DMS 273 treated with DMSO at 0.1 percent for 48 hours (cell line): Measurements from ENCODE around the gene NPBWR2.
A peak's percentile ranks its signal among the peaks of the same experiment; 100 is the strongest.

Source experiments
- DNase-seq: peaks from one replicate; lab custom pipeline; 2025; lab: John Stamatoyannopoulos, UW

Gene NPBWR2, protein sequence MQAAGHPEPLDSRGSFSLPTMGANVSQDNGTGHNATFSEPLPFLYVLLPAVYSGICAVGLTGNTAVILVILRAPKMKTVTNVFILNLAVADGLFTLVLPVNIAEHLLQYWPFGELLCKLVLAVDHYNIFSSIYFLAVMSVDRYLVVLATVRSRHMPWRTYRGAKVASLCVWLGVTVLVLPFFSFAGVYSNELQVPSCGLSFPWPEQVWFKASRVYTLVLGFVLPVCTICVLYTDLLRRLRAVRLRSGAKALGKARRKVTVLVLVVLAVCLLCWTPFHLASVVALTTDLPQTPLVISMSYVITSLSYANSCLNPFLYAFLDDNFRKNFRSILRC

DNA sequence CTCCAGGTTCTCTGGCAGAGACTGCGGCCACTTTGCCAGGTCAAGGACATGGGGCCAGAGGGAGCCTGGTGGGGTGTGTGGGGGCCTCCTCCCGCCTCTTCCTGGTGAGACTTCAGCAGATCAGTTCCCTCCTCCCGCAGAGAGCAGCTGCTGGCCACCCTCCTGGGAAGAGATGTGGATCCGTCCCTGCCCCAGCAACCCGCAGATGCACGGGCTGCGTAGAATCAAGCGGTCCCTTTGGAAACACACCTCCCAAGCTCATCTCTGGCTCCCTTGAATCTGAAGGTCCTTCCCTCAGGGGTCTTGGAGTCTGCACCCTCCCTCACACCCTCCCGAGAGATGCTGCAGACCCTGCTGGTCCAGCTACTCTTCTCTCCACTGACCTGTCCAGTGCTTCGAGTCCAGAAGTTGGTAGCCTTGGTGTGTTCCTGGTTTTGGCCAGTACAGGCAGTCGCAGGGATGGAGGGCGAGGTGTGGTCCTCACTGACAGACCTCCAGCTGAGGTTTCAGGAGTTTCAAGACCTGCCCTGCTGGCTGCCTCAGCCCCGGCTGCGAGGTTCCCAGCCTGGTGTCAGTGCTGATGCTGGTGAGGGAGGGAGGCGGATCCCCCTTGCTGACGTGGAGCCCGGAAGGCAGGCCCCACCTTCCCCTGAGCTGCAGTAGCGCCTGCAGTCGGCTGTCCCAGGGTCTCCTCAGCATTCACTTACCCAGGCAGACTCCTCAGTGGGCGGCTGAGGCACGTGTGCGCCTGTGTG is at the start of gene NPBWR2:
Gene NPBWR2, minus strand, starts transcription at position 585 of the 755 bp plus-strand sequence. CDS start 734 bp downstream, outside the sequence.
- DNase-seq = no peak

DNA sequence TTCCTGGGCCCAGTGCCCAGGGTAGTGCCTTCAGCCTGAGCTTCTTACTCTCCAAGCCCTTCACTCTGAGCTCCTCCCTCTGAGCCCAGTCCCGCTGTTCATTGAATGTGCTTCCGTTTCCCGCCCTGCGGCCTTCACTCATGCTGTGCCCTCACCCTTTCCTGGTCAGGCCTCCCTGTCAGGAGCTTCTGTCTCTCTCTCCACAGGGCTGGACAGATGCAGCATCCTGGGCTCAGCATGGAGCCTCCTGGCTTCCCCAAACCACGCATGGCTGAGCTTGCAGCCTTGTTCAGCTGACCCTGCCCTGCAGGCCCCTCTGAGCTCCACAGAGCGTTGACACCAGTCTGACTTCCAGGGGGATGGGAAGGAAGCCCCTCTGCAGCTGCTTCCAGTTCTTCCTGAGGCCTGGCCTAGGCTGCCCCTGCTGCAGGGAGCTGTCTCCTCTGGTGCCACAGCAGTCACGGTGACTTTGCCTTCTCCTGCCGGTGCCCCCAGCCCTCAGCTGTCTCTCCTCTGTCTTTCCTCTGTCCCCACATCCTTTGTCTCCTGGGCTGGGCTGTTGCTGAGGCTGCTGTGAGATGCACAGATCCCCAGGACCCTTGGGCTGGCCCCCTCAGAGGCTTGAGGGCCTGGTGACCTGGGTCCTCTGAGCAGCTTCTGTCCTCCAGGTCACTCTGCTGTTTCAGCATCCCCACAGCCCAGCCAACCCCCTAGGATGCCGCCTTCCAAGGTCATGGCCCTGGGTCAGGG is 48.9 kb upstream of the NPBWR2 start:
- DNase-seq = no peak

DNA sequence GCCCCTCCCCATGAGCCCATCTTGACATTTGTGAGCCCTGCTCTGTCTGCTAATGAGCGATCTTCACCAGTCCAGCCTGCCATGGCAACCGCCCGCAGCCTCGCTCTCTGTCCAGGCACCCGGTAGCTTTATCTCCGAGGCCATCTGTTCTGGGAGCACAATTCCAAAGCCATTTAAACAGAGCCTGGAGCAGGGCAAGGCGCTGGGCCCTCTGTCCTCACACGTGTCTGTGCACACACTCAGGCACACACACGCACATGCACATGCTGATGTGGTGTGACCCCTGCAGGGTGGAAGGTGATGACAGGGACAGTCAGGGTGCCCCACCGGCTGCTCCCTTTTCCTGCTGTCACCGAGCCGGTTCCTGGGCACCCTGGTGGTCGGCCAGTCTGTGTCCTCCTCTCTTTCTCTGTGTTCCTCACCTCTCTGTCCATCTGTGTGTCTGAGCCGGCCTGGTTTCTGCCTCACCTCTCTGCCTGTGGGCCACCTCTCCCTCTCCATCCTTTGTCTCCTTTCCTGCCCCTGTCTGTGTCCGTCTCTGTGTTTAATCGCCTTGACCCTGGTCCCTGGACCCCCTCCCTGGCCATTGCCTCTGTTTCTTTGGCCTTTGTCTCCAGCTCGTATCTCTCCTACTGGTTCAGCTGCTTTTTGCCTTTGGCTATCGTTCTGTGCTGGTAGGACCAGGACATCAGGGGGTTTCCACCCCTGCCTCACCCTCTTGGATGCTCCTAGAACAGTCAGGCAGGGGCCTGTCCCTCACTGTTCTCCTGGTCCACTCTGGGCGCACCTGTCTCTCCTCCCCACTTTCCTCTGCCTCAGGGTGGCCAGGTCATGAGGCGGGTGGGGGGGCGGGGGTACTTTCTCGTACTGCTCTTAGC is 48.1 kb upstream of the NPBWR2 start:
- no peak for DNase-seq

DNA sequence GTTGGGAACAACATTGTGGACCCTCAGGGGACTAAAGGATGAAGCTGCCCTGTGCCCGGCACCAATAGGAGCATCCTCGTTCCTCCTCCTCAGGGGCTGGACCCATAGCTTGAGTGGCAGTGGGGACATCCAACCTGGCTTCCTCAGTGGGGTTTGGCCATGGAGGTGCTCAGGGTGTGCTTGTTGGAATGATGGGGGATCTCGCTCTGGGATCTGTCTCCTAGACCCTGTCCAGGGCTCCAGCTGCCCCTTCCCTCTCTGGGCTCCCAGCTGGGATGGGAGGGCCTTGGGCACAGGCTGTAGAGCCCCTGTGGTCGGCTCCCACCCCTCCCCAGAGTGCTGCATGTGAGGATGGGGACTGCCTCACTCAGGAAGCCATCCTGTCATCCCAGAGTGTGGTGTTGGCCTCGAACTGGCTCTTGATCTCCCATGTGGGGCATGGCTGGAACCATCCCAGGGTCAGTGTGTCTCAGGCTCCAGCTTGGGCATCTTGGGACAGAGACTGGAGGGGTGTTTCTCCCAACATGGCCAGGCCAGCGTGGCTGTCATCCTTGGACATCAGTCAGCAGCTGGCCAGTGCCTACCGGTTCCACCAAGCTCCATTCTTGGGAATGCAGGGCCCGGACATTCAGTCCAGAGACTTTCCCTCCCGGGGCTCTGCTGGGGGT is 47.4 kb upstream of the NPBWR2 start:
- no peak for DNase-seq

DNA sequence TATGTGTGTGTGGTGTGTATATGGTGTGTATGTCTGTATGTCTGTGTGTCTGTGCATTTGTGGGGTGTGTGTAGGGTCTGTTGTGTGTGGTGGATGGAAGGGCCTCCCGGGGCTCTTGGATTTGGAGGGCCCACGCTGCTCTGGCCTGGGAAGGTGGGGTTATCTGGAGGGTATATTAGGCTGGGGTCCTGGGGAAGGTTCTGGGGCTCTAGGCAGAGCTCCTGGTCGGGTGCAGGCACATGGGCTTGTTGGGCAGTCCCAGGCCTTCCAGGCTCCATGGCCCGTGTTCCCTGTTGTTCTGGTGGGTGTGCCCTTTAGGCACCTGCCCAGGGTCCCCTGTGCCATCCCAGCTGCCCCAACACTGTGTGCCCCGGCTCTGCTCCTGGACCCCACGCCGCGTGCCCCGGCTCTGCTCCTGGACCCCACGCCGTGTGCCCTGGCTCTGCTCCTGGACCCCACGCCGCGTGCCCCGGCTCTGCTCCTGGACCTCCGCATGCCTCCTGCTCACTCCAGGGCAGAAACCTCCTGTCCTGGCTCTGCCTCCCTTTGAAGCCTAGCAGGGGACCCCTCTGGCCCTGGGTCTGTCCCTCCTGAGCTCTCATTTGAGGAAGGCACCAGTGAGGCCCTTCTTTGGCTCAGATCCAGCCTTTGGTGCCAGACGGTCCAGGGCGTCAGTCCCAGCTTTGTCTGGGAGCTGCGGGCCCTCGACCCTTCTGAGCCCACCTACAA is 46.7 kb upstream of the NPBWR2 start:
- DNase-seq = no peak

DNA sequence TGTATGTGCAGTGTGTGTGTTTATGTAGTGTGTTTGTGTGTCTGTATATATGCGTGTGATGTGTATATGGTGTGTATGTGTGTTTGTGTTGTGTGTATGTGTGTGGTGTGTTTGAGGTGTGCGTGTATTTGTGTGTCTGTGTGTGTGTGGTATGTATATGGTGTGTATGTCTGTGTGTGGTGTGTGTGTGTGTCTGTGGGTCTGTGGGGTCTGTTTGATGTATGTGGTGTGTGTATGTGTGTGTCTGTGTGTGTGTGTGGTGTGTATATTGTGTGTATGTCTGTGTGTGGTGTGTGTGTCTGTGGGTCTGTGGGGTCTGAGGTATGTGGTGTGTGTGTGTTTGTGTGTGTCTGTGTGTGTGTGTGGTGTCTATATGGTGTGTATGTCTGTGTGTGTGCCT is 46.0 kb upstream of the NPBWR2 start:
- DNase-seq = no peak

DNA sequence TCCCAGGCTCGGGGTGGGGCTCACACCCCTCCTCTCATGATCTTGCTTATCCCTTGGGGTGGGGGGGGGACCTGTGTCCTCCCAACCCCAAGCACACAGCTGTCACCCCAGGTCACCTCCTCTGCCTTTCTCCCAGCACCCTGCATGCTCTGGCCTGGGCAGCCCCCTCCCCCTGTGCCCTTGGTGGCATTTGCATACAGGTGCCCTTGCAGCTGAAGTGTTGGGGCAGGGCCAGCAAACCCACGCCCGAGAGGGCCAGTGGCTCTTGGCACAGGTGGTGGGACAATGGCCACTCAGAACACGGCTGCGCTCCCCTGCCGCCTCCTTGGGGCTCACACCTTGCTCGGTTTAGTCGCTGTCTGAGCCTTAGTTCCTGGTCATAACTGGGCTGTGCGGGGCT is 45.5 kb upstream of the NPBWR2 start:
- no peak for DNase-seq

DNA sequence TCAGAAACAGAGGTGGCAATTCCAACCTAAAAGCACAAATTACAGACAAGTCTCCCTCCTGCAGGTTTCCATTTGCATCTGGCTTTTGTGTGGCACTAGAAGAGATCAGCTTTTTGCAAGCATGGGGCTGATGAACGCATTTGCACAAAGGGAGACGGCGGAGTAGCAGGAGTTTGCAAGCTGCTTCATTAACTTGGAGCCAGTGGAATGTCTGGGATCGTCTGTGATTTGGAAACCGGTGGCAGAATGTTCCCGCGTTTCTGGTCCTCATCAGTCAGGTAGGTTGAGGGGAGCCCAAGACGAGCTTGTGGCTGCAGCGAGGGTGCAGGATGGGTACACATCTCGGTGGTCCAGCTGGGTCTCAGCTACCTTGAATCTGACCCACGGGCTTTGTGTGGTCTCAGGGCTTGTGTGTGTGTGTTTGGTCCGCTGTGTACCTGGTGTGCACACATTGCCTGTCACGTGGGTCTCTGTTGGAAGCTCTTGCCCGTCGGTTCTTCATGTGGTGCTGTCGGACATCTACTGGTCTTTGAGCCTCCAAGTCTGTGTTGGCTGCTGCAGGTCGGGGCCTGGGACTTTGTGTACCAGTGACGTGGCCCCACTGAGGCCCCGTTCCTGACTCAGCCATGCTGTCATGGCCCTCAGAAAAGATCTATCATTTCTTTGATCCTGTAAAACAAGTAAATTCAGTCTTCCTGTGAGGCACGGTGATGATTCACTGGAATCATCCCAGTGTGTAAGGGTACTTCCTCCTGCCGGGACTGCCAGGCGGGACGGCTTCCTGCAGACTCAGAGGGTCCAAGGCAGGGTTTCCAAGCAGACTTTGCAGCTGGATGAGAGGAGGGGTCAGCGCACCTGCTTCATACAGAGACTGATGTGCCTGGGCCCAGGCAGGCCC is 44.5 kb upstream of the NPBWR2 start:
- DNase-seq = no peak

DNA sequence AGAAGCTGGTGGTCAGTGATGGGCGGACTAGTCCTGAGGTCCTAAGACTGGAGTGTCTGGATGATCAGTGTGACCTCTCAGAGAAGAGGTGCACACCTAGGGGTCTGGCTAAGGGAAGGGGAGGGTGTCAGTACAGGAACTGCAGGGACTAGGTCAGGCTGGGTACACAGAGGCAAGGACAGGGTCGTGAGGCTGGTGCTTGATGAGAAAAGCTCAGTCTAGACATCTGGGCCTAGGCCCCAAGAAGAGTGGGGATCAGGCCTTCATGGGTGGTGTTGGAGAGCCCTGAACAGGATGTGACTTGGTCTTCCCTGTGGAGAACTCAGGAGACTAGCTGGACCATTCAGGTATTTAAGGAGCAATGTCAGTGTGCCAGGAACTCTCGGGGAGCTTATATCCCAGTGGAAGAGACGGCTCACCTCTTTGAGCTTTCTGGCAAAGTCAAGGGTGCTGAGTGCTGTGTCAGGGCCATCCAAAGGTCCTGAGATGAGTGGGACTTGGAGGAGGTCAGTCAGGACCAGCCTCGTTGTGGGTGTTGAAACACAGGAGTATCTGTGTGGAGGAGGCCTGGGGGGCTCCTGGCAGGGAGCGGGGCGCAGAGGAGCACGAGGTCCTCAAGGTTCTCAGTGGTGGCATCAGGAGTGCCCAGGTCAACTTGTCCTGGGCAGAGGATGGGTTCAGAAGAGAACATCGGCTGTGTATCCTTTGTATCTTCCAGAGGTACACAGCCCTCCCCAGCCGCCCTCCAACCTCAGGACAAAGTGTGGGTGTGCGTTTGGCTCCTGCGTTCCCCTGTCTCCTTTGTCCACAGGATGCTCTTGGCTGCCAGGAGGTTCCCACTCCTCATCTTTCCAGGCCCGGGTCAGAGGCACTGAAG is 43.6 kb upstream of the NPBWR2 start:
- DNase-seq = no peak

DNA sequence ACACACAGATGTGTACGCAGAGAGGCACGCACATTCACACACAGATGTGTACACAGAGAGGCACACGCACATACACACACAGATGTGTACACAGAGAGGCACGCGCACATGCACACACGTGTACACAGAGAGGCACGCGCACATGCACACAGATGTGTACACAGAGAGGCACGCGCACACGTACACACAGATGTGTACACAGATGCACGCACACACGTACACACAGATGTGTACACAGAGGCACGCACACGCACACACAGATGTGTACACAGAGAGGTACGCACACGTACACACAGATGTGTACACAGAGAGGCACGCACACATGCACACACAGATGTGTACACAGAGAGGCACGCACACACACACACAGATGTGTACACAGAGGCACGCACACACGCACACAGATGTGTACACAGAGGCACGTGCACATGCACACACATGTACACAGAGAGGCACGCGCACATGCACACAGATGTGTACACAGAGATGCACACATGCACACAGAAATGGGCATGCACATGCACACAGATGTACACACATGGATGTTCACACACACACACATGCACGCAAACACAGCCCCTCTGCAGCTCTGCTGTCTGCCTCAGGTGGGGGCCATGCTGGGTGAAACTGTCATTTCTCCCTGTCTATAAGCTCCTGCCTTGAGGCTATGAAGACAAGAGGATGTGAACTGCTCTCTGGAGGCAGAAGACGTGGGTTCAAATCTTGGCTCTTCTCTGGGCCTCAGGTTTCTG is 42.6 kb upstream of the NPBWR2 start:
- DNase-seq = no peak

DNA sequence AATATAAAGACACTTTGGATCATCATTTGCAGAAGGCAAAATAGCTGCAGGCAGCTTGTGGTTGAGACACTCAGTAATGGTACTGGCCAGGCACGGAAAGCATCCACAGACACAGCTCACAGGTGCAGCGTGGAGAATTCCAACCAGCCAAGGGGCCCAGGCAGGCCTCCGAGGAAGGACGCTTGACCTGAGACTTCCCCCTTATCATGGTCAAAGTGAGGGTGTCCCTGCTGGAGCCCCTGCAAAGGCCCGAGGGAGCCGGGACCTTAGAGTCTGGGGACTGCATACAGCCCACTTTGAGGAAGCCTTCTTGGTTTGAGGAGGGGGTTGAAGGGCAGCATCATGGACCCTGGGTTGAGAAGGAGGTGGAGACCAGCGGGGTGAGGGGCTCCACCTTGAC is 41.8 kb upstream of the NPBWR2 start:
- DNase-seq = no peak

DNA sequence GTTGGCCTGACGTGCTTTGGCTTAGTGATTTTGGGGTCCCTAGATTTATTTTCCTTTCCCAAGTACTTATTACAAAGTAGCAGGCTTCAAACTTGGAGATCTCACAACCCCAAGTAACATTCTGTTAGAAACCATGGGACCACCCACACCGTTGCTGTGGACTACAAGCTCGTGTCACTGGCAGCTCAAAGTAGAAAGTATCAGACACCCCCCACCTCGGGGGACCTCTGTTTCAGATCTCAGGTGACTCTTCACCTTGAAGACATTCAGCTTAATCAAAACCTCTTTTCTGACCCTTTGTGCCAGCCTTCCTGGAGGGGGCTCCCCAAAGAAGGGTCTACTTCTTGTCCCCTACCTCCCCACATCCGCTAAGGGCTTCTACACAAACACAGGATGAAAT is 41.2 kb upstream of the NPBWR2 start:
- no peak for DNase-seq

DNA sequence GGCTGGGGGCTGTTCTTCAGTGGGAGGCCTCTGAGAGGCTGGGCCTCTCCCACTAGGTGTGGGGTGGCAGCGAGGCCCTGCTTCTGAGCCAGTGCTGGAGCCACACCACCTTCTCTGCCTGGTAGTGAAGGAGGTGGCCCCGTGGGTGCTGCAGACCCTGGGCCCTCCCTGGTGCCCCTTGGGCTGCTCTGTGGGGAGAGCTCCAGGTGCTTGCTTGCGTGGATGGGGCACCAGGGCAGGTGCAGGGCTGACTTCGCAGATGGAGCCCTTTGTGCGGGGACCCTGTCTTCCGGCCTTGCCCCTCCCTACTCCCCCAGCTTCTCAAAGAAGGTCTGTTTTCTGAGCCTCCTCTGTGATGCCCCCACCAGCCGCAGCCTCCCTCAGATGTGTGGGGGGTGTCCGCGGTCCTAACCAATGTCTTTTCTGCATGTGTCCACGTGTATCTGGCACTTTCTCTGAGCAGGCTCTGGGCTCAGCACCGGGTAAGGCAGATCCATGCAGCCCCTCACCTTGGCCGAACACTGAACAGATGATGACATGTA is 39.6 kb upstream of the NPBWR2 start:
- no peak for DNase-seq

DNA sequence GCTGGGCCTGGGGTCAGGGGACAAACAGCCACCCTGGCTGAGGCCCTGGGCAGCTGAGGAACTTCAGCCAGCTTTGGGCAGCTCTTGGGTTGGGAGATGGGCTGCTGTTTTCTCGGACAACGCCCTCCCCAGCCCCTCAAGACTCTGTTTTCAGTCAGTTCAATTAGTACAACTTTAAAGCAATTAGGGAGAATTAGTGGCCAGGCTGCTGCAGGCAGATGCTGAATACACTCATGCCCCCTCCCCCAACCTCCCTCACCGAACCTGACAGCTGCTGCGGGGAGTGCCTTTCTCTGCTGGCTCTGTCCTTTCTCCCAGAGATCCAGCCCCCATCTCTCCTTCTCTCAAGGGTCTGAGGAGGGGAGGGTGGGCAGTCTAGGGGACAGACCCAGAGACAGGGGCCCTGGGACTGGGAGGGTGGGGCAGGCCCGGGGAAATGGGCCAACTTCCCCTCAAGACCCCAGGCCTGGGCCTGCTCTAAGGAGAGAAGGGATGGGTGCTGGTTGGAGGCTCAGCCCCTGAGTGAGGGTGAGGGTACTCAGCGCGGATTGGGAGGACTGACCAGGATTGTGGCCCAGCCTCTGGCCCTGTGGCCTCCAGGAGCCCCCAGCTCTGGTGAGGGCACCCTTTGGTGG is 39.1 kb upstream of the NPBWR2 start:
- DNase-seq = peak; percentile 57

DNA sequence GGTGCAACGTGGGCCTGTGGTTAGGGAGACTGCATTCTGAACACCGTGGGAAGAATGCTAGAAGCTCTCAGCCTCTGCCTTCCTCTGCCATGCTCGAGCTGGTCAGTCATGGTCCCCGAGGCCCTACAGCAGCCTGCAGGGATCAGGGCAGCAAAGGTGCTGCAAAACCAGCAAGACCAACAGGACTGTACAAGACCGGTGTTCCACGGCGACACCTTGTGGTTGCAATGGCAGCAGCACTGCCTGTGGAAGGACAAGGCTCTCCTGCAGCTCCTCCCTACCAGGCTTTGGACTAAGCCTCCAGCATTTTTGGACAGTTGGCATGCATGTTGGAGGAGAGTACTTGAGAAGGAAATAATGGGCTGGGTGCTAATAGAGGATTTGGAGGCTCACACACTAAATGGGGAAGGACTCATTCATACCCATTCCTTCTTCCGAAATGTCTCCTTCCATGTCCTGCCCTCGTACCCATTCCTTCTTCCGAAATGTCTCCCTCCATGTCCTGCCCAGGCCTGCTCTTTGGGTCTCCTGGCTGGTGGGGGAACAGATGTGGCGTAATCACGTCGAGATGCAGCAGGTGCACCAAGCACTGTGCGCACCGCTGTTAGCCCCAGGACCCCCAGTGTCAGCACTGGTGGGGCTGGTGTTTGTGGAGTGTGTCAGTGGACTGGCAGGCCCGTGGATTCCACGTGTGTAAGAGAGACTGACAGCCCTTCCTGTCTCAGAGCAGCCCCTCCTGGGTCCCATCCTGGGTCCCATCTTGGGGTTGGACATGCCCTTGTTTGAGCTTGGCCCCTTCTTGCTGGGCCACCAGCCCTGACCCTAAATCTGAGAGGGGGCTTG is 38.3 kb upstream of the NPBWR2 start:
- DNase-seq = no peak
